T-cell (primary cell): ENCODE measurements around the gene HDAC5. TPM values are rescaled to one million over a fixed set of nuclear protein-coding genes. Genes with fewer than 3 reads are reported as not detected.

ENCODE experiments used
- ATAC-seq, 4 experiments: fragments of 200-7000 bp in 3 of 4; fragments of 150-1000 bp in 1 of 4; cut with Tn5 transposase; replicated peaks in 1 of 4; 1 replicate in 3 of 4; 2 replicates in 1 of 4; pipeline ENCODE4 v1.10.0; 2021; ENCODE audit warnings: moderate library complexity in 3 of 4, mild to moderate bottlenecking in 2 of 4, moderate number of reproducible peaks in 1 of 4
- CTCF ChIA-PET, 2 donors: fragments of 300-600 bp; sonication (Branson Sonifier 250); formaldehyde crosslinking; loops; one replicate each; lab custom pipeline; 2022; ENCODE audit warnings: antibody characterized with exemption in 2 of 2; lab: Charles Lee
- POLR2A ChIA-PET, 2 donors: fragments of 300-600 bp; sonication (Branson Sonifier 250); formaldehyde crosslinking; loops; one replicate each; lab custom pipeline; 2022; ENCODE audit warnings: antibody characterized with exemption in 2 of 2; lab: Charles Lee
- DNase-seq, 35 experiments: peaks; one replicate each; pipeline versions ENCODE4 v3.0.0 to v3.0.0-alpha.2; 2013 to 2023
- H3K27ac ChIP-seq: one replicate; pipeline ENCODE4 v1.5.1; 2013; ENCODE audit warnings: low read length
- H3K27me3 ChIP-seq, 2 experiments: replicated peaks in 1 of 2; 1 replicate in 1 of 2; 2 replicates in 1 of 2; pipeline versions ENCODE4 v1.6.1 to v1.7.0; 2013; ENCODE audit warnings: low read length in 1 of 2, mixed read lengths in 1 of 2; ENCODE audit not compliant: control insufficient read depth in 2 of 2, insufficient read depth in 2 of 2; ENCODE audit errors: extremely low read depth in 1 of 2
- H3K36me3 ChIP-seq, 2 donors: 1 replicate in 1 of 2; 2 replicates in 1 of 2; pipeline versions ENCODE4 v1.6.1 to v1.7.0; 2013; ENCODE audit warnings: low read length in 1 of 2; ENCODE audit not compliant: control insufficient read depth in 2 of 2, insufficient read depth in 1 of 2; ENCODE audit errors: extremely low read depth in 1 of 2
- H3K4me1 ChIP-seq, 2 experiments: 1 replicate in 1 of 2; 2 replicates in 1 of 2; pipeline versions ENCODE4 v1.6.1 to v1.7.0; 2013; ENCODE audit warnings: low read length in 2 of 2, mixed read lengths in 1 of 2; ENCODE audit not compliant: insufficient read depth in 2 of 2, control insufficient read depth in 1 of 2; ENCODE audit errors: extremely low read depth in 1 of 2
- H3K4me3 ChIP-seq, 2 donors: 1 replicate in 1 of 2; 2 replicates in 1 of 2; pipeline versions ENCODE4 v1.5.1 to v1.7.0; 2013; ENCODE audit warnings: mild to moderate bottlenecking in 2 of 2, low read length in 1 of 2, moderate library complexity in 1 of 2; ENCODE audit not compliant: control insufficient read depth in 1 of 2; ENCODE audit errors: extremely low read depth in 1 of 2
- H3K9me3 ChIP-seq: 2 replicates; pipeline ENCODE4 v1.7.0; 2013
- H3K27ac Mint-ChIP-seq, 2 donors: one replicate each; pipeline ENCODE4 v1.8.0; 2020 to 2021; ENCODE audit warnings: mild to moderate bottlenecking in 2 of 2, mixed read lengths in 2 of 2
- H3K27me3 Mint-ChIP-seq, 2 donors: one replicate each; pipeline ENCODE4 v1.8.0; 2021 to 2022; ENCODE audit warnings: mixed read lengths in 2 of 2
- H3K36me3 Mint-ChIP-seq: one replicate; pipeline ENCODE4 v1.8.0; 2021; ENCODE audit warnings: mixed read lengths
- H3K4me1 Mint-ChIP-seq, 3 donors: one replicate each; pipeline ENCODE4 v1.8.0; 2020 to 2022; ENCODE audit warnings: mixed read lengths in 3 of 3, mild to moderate bottlenecking in 1 of 3
- H3K4me3 Mint-ChIP-seq, 3 donors: one replicate each; pipeline ENCODE4 v1.8.0; 2020 to 2022; ENCODE audit warnings: mild to moderate bottlenecking in 3 of 3, mixed read lengths in 3 of 3, moderate library complexity in 3 of 3
- H3K9me3 Mint-ChIP-seq, 3 donors: one replicate each; pipeline ENCODE4 v1.8.0; 2020 to 2022; ENCODE audit warnings: mixed read lengths in 3 of 3
- WGBS: methylation state at CpG from one replicate; pipeline ENCODE4 v1.1.5; 2013; ENCODE audit warnings: missing lambda C conversion rate; ENCODE audit not compliant: insufficient coverage; 5-methylcytosine and 5-hydroxymethylcytosine counted together
- total RNA-seq, 35 experiments: library from RNA in 6 of 35; stranded (reverse) in 6 of 35; fragments of 120-200 nt in 1 of 35; gene quantifications; one replicate each; pipeline versions ENCODE4 v1.2.1 to v1.2.4 and lab custom pipeline; 2013 to 2026

Gene HDAC5
- total RNA-seq, 5 donors from 2014 or later (not counting 1 experiment from before 2014, with no cell fraction given), result 68.6 to 81.4 (median 72.8) TPM

GRCh38 chr17:44067545-44067940 is 55.9 kb downstream of the HDAC5 start:
- peaks cover 14 to 43% of the 10 kb centered on the region in 2 experiments for H3K4me1 ChIP-seq
- H3K27me3 ChIP-seq, result no peaks in the 10 kb centered on the region
- no peaks in the 10 kb centered on the region for H3K9me3 ChIP-seq
- H3K4me1 Mint-ChIP-seq, result peaks cover 55 to 70% (median 58%) of the 10 kb centered on the region in 3 donors
- peak overlapping the region in 1 of 2 donors; percentile 88 for H3K27ac Mint-ChIP-seq
- ChIA-PET POLR2A (interaction anchor here in 1 of 2 donors (0.5 kb wide), 1 partner anchor 56 kb away, joined by 3 read pairs; no protein-coding TSS in a partner anchor), CTCF (no interaction called here)
- H3K4me3 Mint-ChIP-seq, result peak overlapping the region; percentile 25 to 90 (median 88)
- peak overlapping the region; percentile 79 for H3K27ac ChIP-seq
- H3K9me3 Mint-ChIP-seq, result no peaks in the 10 kb centered on the region
- WGBS, result no CpG with 5 or more reads among the region's 9 CpGs
- peaks cover under 1 to 9% of the 10 kb centered on the region in 2 donors for H3K36me3 ChIP-seq
- ATAC-seq, result no peak
- H3K4me3 ChIP-seq, result no peak overlapping the region
- no peaks in the 10 kb centered on the region for H3K27me3 Mint-ChIP-seq
- peaks cover 5% of the 10 kb centered on the region for H3K36me3 Mint-ChIP-seq
- DNase-seq, result no peak

- Histone ChIP-seq H3K27ac (peak within 1 kb of the TSS; percentile 79), H3K4me1 (peaks cover 14 to 36% of the 10 kb centered on the region in 2 experiments), H3K4me3 (peak within 1 kb of the TSS; percentile 70 to 74), H3K27me3 (no peaks in the 10 kb centered on the region), H3K9me3 (no peaks in the 10 kb centered on the region), H3K36me3 (peaks cover 5 to 13% of the 10 kb centered on the region in 2 donors)
- Mint-ChIP-seq H3K9me3 (no peaks in the 10 kb centered on the region), H3K4me3 (peak within 1 kb of the TSS; percentile 84 to 90 (median 88)), H3K36me3 (peaks cover 12% of the 10 kb centered on the region), H3K27me3 (no peaks in the 10 kb centered on the region), H3K27ac (peak within 1 kb of the TSS; percentile 88 to 92), H3K4me1 (peaks cover 55 to 70% (median 58%) of the 10 kb centered on the region in 3 donors)
- 0% methylated on average over 49 of the region's 65 CpGs for WGBS
- ATAC-seq, result peak; percentile 84 to 90 (median 87)
- DNase-seq, result peak; percentile 73 to 96 (median 85)
- ChIA-PET POLR2A (interaction anchor here in 1 of 2 donors (0.6 kb wide), 1 partner anchor 71 kb away, joined by 4 read pairs; no protein-coding TSS in a partner anchor), CTCF (no interaction called here)
These were observed 57.1 kb downstream of the HDAC5 start, which contains the start of gene LSM12 for GRCh38 chr17:44066204-44066930. TSS of gene LSM12 (minus strand) at chr17:44066671. CDS start at chr17:44066587, 84 bp downstream.

- peaks cover 13% of the 10 kb centered on the region for H3K36me3 Mint-ChIP-seq
- H3K4me3 Mint-ChIP-seq, result peak overlapping the region; percentile 84 to 90 (median 88)
- ChIA-PET POLR2A (interaction anchor here (0.6 kb wide), 2 partner anchors 72 to 103 kb away, joined by 3 to 4 read pairs; no protein-coding TSS in a partner anchor), CTCF (interaction anchor here in 1 of 2 donors (0.6 kb wide), 1 partner anchor 28 kb away, joined by 4 read pairs; no protein-coding TSS in a partner anchor)
- H3K27ac Mint-ChIP-seq, result peak overlapping the region; percentile 83 to 92
- H3K9me3 Mint-ChIP-seq, result no peaks in the 10 kb centered on the region
- H3K27me3 ChIP-seq, result no peaks in the 10 kb centered on the region
- H3K4me1 ChIP-seq, result peaks cover 14 to 31% of the 10 kb centered on the region in 2 experiments
- DNase-seq, result peak in 3 of 35 experiments; percentile 16 to 44 (median 26)
- peak overlapping the region; percentile 70 to 74 for H3K4me3 ChIP-seq
- H3K36me3 ChIP-seq, result peaks cover 5 to 17% of the 10 kb centered on the region in 2 donors
- no peaks in the 10 kb centered on the region for H3K27me3 Mint-ChIP-seq
- H3K4me1 Mint-ChIP-seq, result peaks cover 52 to 69% (median 53%) of the 10 kb centered on the region in 3 donors
- 4% methylated on average over 8 of the region's 9 CpGs for WGBS
- H3K27ac ChIP-seq, result peak overlapping the region; percentile 79
- no peak for ATAC-seq
- no peaks in the 10 kb centered on the region for H3K9me3 ChIP-seq
These were observed 57.7 kb downstream of the HDAC5 start for GRCh38 chr17:44065668-44066203.

- peaks cover 5 to 31% of the 10 kb centered on the region in 2 donors for H3K36me3 ChIP-seq
- ATAC-seq (no peak), DNase-seq (no peak)
- ChIA-PET POLR2A (no interaction called here), CTCF (interaction anchor here in 1 of 2 donors (1.0 kb wide), 1 partner anchor 20 kb away, joined by 3 read pairs; no protein-coding TSS in a partner anchor)
- H3K27ac ChIP-seq, result no peak overlapping the region
- Mint-ChIP-seq H3K27ac (peak overlapping the region; percentile 32 to 41), H3K9me3 (no peaks in the 10 kb centered on the region), H3K4me3 (peak overlapping the region in 2 of 3 donors; percentile 28 to 35), H3K4me1 (peaks cover 57 to 71% (median 60%) of the 10 kb centered on the region in 3 donors), H3K36me3 (peaks cover 26% of the 10 kb centered on the region), H3K27me3 (no peaks in the 10 kb centered on the region)
- H3K27me3 ChIP-seq, result no peaks in the 10 kb centered on the region
- WGBS, result 97% methylated on average over 4 of the region's 10 CpGs
- no peak overlapping the region for H3K4me3 ChIP-seq
- H3K9me3 ChIP-seq, result no peaks in the 10 kb centered on the region
- peaks cover 12 to 27% of the 10 kb centered on the region in 2 experiments for H3K4me1 ChIP-seq
These were observed 59.5 kb downstream of the HDAC5 start for GRCh38 chr17:44063704-44064639.

- DNase-seq, result no peak
- Mint-ChIP-seq H3K27me3 (no peaks in the 10 kb centered on the region), H3K27ac (peak overlapping the region in 1 of 2 donors; percentile 11), H3K36me3 (peaks cover 29% of the 10 kb centered on the region), H3K4me3 (no peak overlapping the region), H3K9me3 (no peaks in the 10 kb centered on the region), H3K4me1 (peaks cover 59 to 65% (median 60%) of the 10 kb centered on the region in 3 donors)
- 93% methylated on average over 14 of the region's 15 CpGs for WGBS
- Histone ChIP-seq H3K27ac (no peak overlapping the region), H3K36me3 (peaks cover 5 to 33% of the 10 kb centered on the region in 2 donors), H3K4me1 (peaks cover 12 to 27% of the 10 kb centered on the region in 2 experiments), H3K27me3 (no peaks in the 10 kb centered on the region), H3K9me3 (no peaks in the 10 kb centered on the region), H3K4me3 (no peak overlapping the region)
- ChIA-PET CTCF (no interaction called here), POLR2A (interaction anchor here in 1 of 2 donors (0.7 kb wide), 1 partner anchor 16 kb away, joined by 4 read pairs; no protein-coding TSS in a partner anchor)
- ATAC-seq, result no peak
These were observed 60.6 kb downstream of the HDAC5 start for GRCh38 chr17:44062871-44063270.
